HG03378 (cell line): ENCODE data around the gene NBEA.
"Not testable (repeated sequence)": the region's sequence is repeated elsewhere in the genome, so short reads cannot be mapped to it uniquely, and the experiment has no call there.

Source experiments
- ATAC-seq: cut with Tn5 transposase; IDR thresholded peaks from one replicate; pipeline ENCODE4 v1.9.1; 2021; ENCODE audit warnings: mild to moderate bottlenecking, moderate library complexity; ENCODE audit not compliant: unreplicated experiment

Gene NBEA

DNA sequence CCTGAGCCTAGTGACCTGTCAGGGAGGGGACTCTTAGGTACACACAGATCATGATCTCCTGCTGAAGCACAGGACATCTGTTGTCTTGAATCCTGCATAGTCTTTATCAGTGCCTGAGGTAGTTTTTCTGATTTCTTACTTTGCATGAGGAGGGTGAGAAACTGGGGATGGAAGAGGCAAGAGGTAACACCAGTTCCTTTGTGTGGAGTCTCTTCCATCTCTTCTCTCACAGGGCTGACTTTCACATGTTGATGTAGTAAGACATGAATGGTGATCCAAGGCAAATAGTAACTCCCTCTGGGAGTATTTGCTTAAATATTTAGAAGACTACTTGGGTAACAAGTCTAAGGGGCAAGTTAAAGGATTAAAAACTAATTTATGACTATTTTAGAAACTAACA, 9.5 kb downstream of the NBEA start:
- ATAC-seq = no peak

DNA sequence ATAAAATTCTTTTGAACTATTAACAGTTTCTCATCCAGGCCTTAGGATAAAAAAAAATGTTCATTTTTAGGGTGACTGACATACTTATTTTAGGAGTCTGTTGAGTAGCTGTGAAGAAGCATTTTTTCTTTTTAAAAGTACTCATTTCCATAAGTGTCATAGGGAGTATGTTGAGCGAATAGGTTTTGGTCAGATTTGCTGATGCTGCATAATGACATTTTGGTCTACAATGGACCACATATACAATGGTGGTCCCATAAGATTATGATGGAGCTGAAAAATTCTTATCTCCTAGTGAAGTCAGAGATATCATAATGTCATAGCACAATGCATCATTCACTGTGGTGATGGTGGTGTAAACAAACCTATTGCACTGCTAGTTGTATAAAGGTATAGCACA, 17.4 kb downstream of the NBEA start:
- ATAC-seq = no peak

DNA sequence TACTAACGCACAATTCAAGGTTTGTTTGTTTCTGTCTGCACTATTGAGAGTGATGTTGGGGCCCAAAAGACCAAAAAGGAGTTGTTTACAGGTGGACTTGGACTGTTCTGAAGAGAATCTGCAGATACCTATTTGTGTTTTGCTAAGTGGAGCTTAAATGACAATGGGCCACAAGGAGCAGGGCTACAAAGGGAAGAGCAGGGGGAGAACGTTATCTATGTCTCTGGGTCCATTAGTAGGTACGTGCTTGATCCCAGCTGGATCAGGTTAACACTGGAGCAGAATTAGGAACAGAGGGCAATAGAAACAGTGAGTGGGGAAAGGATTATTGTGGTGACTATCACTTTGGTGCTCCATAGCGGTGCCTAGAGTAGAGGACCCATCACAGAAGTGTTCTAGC, 22.5 kb downstream of the NBEA start:
- no peak for ATAC-seq

DNA sequence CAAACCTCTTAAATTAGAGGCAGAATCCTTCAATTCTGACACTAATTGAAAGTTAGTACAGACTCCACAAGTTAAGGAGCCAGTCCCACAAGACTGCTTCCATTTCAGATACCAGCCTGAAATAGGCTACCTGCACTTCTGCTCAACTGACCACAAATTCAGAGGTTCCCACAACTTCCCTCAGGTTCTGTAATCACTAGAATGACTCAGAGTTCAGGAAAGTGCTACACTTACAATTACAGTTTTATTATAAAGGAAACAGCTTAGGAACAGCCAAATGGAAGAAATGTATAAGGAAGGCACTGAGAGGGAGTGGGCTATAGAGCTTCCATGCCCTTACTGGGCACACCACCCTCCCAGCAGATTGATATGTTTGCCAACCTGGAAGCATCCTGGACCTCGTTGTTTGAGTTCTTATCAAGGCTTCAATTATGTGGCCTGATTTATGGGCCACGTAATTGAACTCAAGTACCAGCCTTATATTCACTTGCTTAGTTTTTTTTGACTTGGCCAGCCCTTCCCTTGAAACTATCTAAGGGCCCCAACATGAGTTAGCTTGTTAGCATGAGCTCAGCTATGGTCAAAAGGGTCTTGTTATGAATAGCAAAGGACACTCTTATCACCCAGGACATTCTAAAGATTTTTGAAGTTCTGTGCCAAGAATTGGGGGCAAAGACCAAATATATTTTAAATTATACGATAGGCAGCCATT, 25.9 kb downstream of the NBEA start:
- no peak for ATAC-seq

DNA sequence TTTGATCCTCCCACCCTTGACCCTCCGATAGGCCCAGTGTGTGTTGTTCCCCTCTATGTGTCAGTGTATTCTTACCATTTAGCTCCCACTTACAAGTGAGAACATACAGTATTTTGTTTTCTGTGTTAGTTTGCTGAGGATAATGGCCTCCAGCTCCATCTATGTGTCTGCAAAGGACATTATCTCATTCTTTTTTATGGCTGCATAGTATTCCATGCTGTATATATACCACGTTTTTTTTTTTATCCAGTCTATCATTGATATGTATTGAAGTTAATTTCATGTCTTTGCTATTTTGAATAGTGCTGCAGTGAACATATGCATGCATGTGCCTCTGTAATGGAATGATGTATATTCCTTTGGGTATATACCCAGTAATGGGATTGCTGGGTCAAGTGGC, 27.5 kb downstream of the NBEA start:
- not testable (repeated sequence) for ATAC-seq

DNA sequence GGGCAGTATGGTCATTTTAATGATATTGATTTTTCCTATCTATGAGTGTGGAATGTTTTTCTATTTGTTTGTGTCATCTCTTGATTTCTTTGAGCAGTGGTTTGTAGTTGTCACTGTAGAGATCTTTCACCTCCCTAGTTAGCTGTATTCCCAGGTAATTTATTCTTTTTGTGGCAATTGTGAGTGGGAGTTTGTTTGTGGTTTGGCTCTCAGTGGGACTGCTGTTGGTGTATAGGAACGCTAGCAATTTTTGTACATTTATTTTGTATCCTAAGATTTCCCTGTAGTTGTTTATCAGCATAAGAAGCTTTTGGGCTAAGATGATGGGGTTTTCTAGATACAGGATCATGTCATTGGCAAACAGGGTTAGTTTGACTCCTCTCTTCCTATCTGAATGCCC, 28.9 kb downstream of the NBEA start:
- no peak for ATAC-seq

DNA sequence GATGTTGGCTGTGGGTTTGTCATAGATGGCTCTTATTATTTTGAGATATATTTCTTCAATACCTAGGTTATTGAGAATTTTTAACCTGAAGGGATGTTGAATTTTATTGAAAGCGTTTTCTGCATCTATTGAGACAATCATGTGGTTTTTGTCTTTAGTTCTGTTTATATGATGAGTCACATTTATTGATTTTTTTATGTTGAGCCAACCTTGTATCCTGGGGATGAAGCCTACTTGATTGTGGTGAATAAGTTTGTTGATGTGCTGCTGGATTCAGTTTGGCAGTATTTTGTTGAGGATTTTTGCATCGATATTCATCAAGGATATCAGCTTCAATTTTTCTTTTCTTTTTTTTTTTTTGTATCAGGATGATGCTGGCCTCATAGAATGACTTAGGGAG, 29.4 kb downstream of the NBEA start:
- ATAC-seq = no peak

DNA sequence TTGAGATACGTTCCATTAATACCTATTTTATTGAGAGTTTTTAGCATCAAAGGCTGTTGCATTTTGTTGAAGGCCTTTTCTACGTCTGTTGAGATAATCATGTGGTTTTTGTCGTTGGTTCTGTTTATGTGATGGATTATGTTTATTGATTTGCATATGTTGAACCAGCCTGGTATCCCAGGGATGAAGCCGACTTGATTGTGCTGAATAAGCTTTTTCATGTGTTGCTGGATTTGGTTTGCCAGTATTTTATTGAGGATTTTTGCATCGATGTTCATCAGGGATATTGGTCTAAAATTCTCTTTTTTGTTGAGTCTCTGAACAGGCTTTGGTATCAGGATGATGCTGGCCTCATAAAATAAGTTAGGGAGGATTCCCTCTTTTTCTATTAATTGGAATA, 43.1 kb downstream of the NBEA start:
- ATAC-seq = not testable (repeated sequence)

DNA sequence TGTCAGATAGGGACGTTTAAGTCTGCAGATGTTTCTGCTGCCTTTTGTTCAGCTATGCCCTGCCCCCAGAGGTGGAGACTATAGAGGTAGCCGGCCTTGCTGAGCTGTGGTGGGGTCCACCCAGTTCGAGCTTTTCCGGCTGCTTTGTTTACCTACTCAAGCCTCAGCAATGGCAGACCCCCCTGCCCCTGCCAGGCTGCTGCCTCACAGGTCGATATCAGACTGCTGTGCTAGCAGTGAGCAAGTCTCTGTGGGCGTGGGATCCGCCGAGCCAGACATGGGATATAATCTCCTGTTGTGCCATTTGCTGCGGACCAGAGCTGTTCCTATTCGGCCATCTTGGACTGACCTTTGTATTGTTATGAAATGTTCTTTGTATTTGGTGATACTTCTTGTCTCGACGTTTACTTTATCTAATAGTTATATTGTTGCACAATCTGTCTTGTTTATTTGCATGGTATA, 46.3 kb downstream of the NBEA start:
- ATAC-seq = no peak

DNA sequence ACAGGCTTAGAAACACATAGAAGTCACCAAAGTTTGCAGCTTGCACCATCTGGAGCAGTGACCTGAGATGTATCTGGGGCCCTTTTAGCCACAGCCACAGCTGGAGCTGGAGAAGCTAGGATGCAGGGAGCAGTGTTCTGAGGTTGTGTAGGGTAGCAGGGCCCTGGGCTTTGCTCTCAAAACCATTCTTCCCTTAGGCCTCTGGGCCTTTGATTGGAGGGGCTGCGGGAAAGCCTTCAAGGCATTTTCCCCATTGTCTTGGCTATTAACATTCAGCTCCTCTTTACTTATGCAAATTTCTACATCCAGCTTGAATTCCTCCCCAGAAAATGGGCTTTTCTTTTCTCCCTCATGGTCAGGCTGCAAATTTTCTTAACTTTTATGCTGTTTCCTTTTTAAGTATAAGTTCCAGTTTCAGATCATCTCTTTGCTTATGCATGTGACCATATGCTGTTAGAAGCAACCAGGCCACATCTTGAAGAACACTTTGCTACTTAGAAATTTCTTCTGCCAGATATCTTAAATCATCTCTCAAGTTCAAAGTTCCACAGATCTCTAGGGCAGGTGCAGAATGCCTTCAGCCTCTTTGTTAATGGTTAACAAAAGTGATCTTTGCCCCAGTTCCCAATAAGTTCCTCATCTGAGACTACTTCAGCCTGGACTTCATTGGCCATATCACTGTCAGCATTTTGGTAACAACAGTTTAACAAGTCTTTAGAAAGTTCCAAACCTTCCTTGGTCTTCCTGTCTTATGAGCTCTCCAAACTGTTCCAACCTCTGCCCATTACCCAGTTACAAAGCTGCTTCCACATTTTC, 48.5 kb downstream of the NBEA start:
- no peak for ATAC-seq

DNA sequence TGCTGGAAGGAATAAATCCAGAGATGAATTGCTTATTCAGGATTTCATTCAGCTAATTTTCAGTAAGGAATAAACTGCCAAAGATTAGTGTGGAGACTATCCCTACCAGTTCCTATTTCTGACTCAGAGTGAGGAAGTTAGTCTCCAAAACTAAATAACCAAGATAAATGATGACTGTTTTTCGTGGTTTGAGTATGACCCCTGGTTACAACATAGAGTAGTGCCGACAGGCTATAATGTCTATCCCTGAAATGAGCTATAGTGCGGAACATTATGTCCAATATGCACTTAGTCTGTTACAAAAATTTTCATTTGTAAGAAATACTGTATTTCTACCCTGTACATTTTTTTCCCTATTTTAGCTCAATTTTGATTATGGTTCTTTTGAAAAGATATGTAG, 51.4 kb downstream of the NBEA start:
- no peak for ATAC-seq

DNA sequence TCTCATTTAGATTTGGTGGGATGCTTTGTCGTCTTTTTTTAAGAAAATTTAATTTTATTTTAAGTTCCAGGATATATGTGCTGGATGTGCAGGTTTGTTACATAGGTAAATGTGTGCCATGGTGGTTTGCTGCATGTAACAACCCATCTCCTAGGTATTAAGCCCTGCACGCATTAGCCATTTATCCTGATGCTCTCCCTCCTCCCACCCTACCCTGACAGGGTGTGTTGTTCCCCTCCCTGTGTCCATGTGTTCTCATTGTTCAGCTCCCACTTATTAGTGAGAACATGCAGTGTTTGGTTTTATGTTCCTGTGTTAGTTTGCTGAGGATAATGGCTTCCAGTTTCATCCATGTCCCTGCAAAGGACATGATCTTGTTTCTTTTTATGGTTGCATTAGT, 61.7 kb downstream of the NBEA start:
- ATAC-seq = not testable (repeated sequence)

DNA sequence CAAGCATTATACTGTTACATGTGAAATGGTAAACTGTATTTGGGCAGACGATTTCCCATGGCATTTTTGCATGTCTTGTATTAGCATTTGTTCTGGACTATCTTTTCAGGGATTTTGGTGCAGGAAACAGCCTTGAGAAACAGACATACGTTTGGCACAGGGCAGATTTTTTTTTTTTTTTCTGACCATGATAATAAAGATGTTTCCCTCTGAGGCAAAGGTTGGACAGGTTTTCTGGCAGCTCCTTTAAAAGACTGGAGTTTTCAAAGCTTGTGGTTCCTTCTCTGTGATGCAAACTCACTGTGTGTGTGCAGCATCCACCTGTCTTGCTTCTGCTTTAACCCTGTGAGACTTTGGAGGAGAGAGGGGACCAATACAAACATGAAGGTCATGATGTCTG, 63.0 kb downstream of the NBEA start:
- no peak for ATAC-seq

DNA sequence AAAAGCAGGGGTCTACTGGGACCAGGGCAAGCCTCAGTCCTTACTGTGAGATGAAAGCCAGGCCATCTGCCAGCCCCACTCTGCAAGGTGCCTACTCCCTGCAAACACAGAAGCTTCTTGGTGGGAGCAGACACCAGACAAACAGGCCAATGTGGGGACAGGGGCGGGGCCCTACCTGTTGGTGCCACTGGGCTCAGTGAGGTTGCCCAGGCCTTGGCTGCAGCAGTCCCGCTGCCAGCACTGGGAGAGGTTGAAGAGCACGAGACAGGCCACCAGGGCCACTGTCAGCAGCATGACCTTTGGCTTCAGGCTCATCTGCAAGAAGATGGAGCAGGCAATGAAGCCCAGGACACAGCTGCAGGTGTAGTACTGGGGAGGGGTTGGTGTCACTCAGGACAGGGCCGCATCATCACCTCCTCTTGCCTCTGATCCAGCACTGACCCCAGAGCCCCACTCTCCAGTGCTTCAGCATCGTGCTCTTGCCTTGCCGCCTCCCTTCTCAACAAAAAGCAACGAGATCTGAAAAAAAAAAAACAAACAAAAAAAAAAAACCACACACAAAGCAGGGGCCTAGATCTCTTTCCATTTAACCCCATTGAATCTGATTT, 72.6 kb downstream of the NBEA start:
- no peak for ATAC-seq

DNA sequence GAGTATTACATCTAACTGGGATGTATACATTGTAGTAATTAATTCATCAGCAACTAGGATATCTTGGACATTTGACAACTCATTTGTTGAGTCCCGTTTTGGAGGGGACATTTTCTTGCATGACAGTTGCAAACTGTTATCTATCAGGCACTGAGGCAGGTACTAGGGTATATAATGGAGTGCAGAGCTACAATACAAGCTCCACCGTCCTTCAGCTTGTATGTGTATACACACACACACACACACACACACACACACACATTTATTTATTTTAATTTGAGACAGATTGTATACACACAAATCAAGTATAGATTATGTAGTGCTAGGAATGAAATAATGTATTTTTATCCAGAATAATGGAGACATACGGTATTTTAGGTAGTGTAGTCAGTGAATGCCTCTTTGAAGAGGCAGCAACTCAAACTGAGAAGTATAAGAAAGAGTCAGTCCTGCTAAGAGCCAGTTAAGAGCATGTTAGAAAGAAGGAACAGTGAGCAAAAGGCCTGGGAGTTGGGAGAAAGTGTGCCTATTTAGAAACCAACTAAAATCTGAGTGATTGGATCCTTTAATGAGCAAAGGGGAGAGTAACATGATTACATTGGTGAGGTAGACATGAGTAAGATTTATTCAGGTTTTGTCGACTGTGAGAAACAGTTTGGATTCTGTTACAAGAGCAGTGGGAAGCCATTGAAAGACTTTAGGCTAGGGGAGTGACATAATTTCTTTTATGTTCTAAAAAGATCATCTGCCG, 74.5 kb downstream of the NBEA start:
- ATAC-seq = no peak

DNA sequence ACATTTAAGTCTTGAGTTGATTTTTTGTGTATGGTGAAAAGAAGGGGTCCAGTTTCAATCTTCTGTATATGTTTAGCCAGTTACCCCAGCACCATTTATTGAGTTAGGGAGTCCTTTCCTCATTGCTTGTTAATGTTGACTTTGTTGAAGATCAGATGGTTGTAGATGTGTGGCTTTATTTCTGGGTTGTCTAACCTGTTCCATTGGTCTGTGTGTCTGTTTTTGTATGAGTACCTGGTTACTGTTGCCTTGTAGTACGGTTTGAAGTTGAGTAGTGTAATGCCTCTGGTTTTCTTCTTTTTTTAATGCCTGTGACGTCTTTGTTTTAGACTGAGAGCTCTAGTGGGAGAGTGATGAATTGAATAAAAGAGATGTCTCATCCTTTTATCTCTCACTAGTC, 83.2 kb downstream of the NBEA start:
- no peak for ATAC-seq

DNA sequence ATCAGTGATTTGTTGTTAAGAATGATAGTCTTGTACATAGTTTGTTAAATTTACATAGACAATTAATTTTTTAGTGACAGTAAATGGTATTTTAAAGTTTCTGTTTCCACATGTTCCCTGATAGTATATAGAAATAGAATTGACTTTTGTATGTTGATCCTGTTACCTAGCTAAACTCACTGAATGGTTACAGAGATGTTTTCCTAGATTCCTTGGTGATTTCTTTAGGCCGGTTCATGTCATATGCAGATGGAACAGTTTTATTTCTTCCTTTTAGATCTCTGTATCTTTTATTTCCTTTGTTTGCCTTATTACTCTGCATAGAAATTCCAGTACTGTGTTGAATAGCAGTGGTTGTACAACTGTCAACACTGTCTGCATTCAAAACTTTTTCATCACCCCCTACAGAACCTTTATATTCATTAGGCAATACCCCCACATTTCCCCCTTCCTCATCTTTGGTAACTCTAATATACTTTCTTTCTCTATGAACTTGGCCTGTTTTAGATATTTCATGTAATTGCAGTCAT, 86.3 kb downstream of the NBEA start:
- no peak for ATAC-seq

DNA sequence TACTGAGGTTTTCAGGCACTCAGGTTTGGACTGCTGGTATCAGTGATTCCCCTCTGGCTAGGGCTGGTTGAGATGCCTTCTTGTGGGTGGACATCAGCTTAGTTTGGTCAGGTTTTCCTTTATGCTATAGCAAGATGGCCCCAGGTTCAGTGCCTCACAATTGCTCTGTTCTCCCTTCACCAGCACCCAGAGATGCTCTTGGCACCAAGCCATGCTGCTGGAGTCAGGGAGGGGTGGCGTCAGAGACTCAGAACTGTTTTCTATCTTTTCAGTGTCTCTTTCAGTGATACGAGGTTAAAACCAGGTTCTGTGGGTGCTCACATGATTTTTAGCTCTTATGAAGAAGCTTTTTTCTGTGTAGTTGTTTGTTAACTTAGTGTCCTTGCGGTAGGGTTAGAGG, 96.9 kb downstream of the NBEA start:
- ATAC-seq = no peak

DNA sequence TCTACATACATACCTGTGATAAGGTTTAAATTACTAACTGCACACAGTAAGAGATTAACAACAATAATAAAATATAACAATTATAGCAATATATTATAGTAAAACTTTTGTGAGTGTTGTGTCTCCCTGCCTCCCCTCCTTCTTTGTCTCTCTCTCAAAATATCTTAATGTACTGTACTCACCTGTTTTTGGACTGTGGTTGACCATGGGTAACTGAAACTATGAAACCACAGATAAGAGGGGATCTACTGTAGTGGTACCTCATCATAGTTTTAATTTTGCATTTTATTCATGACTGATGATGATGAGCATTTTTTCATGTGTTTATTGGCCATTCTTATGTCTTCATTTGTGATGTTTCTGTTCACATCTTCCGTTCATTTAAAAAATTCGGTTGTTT, 104.5 kb downstream of the NBEA start:
- no peak for ATAC-seq

DNA sequence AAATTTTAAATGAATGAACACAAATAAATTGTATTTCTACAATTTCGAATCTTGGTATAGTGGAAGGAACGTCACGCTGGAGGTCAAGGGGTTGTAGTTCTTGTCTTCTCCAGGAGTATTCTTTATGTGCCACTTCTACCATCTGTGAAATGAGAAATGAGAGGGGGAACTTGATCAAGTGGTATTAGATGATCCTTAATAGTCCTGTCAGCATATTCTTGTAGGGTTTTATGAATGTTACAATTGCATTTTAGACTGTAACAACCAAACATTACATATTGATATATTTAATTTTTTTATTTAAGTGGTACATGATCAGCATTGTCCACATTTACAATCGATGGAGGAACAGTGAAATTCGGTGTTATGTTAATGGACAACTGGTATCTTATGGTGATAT, 113.6 kb downstream of the NBEA start:
- no peak for ATAC-seq

DNA sequence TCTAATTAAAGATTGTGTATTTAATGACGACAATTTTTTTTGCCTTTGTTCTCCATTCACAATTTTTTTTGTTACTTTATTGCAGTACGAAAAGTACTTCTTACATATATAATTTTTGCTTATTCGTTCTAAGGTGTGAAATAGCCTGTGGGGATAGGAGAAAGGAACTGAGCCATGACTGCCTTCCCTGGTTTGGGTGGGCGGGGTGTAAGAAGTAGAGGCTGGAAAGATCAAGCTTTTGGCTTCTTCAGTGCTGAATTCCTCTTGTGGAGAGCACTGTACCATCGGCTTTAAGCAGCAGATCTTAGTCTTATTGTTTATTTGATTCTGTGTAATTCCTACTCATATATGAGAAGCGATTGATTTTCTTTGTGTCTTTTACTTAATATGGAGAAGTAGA, 115.8 kb downstream of the NBEA start:
- no peak for ATAC-seq
